ENCODE measurements around the gene NRCAM.

Gene NRCAM

DNA sequence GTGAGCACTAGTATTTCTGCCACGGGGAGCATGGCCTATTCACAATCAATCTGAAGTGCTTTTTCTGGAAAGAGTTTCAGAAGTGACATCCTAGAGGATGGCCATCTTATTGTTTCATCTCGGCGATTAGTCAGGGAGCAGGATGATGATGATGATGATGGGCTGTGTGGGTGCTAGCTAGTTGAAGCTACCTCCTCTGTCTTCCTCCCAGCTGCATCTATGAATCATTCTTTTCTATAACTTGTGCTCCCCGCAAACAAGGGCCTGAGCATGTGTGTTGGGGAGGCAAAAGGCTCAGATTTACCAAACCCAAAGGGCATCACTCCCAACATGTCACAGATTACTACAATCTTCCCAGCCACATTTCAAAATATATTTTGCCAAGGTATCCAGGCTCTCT is 207.4 kb downstream of the NRCAM start:
- Histone ChIP-seq H3K4me3 (ENCODE audit: low read length) (no peak overlapping the region), H3K27me3 (ENCODE audit: control insufficient read depth, insufficient read depth, low read length) (no peaks in the 10 kb centered on the region), H3K4me2 (ENCODE audit: low read length) (no peak overlapping the region), H3K36me3 (ENCODE audit: insufficient read depth, low read length) (no peaks in the 10 kb centered on the region), H3K9me3 (replicated peaks; ENCODE audit: low read length) (no peaks in the 10 kb centered on the region), H3K9ac (ENCODE audit: low read depth, low read length) (no peak overlapping the region), H3K4me1 (ENCODE audit: control insufficient read depth, insufficient read depth, low read length) (peaks cover 37% of the 10 kb centered on the region)

DNA sequence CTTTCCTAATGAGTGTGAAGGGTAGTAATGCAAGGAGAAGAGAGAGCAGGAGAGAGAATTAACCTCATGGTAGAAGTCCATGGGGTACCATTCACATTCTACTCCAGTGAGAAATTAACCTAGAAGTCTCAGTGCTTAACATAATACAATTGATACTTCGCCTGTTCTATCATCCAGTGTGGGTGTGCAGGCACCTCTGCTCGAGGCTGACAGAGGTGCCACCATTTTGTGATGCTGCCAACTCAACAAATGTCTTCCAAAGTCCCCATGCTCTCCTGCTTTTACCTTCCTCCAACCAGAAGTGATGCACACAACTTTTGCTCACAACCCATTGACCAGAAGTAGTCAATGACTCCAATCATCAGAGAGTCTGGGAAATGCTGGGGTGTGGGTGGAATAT is 207.8 kb downstream of the NRCAM start:
- Histone ChIP-seq H3K9ac (ENCODE audit: low read depth, low read length) (no peak overlapping the region), H3K4me1 (ENCODE audit: control insufficient read depth, insufficient read depth, low read length) (peaks cover 33% of the 10 kb centered on the region), H3K27me3 (ENCODE audit: control insufficient read depth, insufficient read depth, low read length) (no peaks in the 10 kb centered on the region), H3K4me2 (ENCODE audit: low read length) (no peak overlapping the region), H3K9me3 (replicated peaks; ENCODE audit: low read length) (no peaks in the 10 kb centered on the region), H3K4me3 (ENCODE audit: low read length) (no peak overlapping the region), H3K36me3 (ENCODE audit: insufficient read depth, low read length) (no peaks in the 10 kb centered on the region)

DNA sequence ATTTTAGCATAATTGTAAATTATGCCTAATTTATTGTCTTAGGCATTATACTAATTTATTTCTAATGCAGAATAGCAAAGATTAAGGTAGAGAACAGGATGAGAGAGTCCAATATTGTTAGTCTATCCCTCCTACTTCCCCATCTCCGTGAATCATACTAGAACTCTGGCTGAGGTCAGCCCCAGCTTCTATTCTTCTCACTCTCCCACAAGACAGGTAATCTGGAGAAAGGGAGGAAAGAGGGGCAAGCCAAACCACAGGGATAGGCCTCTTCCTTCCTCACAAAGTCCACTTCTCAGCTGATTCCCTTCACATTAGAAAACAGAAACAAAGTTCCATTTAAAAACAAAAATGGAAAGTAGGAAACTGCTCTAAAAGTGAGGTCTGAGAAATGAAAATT is 208.6 kb downstream of the NRCAM start:
- no peak overlapping the region for H3K9ac ChIP-seq (ENCODE audit: low read depth, low read length)
- H3K36me3 ChIP-seq (ENCODE audit: insufficient read depth, low read length): no peaks in the 10 kb centered on the region
- no peak overlapping the region for H3K4me3 ChIP-seq (ENCODE audit: low read length)
- H3K4me1 ChIP-seq (ENCODE audit: control insufficient read depth, insufficient read depth, low read length): peaks cover 32% of the 10 kb centered on the region
- H3K27me3 ChIP-seq (ENCODE audit: control insufficient read depth, insufficient read depth, low read length): no peaks in the 10 kb centered on the region
- H3K4me2 ChIP-seq (ENCODE audit: low read length): no peak overlapping the region
- no peaks in the 10 kb centered on the region for H3K9me3 ChIP-seq (replicated peaks; ENCODE audit: low read length)

DNA sequence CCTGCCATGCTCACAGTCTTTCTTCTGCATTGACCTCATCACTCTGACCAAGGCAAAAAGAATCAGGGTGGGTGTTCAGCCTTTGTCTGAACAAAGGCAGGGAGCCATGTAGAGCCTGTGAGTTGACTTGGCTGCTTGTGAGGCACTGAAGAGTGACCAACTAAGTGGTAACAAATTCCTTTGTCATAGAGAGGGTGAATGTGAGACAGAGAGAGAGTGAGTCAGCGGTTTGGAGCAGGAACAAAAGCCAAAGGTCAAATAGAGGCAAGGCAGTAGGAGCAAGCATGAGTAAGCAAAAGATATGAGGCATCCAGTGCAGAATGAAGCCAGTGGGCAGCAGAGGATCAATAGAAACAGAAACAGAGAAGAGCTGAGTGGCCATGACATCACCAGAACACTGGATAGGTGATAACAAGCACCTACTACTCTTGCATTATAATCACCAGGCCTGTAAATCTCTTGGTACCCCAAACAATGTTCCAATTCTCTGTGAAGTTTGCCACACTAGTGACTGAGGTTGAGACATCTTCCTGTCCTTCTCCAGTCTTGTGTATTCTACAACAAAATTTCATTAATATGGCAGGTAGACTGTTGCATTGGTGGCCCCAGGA is 209.9 kb downstream of the NRCAM start:
- Histone ChIP-seq H3K4me3 (ENCODE audit: low read length) (peak overlapping the region; percentile 23), H3K27me3 (ENCODE audit: control insufficient read depth, insufficient read depth, low read length) (no peaks in the 10 kb centered on the region), H3K4me2 (ENCODE audit: low read length) (peak overlapping the region; percentile 66), H3K4me1 (ENCODE audit: control insufficient read depth, insufficient read depth, low read length) (peaks cover 23% of the 10 kb centered on the region), H3K9me3 (replicated peaks; ENCODE audit: low read length) (no peaks in the 10 kb centered on the region), H3K36me3 (ENCODE audit: insufficient read depth, low read length) (no peaks in the 10 kb centered on the region), H3K9ac (ENCODE audit: low read depth, low read length) (peak overlapping the region; percentile 66)

DNA sequence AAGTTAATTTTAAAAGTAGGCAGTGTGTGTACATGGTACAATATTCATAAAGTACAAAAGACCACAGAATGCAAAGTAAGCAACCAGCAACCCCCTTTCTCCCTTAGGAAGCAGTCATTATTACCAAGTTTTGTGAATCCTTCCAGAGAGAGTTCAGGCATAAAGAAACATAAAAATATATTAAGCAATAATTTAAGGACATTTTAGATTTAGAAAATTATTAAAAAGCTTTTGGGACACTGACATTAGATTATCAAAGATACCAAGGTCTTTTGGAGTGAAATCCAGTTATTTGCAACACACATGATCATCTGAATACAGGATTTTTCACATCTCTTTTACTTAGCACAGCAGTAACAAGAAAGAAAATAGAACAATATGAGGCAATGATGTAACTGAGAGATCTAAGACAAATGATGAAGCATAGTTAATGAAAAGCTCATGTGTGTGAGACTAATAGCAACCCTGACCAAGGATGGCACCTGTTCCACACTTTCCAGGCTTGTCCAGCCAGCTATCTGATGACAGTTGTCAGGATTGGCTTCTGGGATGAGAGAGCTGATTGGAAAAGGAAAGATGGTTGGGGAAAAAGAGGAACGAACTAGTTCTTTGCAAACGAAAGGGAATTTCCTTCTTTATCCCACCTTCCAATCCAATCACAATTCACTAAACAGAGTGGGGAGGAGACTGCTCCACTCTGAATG is 210.6 kb downstream of the NRCAM start:
- no peaks in the 10 kb centered on the region for H3K27me3 ChIP-seq (ENCODE audit: control insufficient read depth, insufficient read depth, low read length)
- peak overlapping the region; percentile 23 for H3K4me3 ChIP-seq (ENCODE audit: low read length)
- H3K4me1 ChIP-seq (ENCODE audit: control insufficient read depth, insufficient read depth, low read length): peaks cover 23% of the 10 kb centered on the region
- H3K36me3 ChIP-seq (ENCODE audit: insufficient read depth, low read length): no peaks in the 10 kb centered on the region
- H3K9ac ChIP-seq (ENCODE audit: low read depth, low read length): peak overlapping the region; percentile 66
- H3K9me3 ChIP-seq (replicated peaks; ENCODE audit: low read length): no peaks in the 10 kb centered on the region
- peak overlapping the region; percentile 66 for H3K4me2 ChIP-seq (ENCODE audit: low read length)

DNA sequence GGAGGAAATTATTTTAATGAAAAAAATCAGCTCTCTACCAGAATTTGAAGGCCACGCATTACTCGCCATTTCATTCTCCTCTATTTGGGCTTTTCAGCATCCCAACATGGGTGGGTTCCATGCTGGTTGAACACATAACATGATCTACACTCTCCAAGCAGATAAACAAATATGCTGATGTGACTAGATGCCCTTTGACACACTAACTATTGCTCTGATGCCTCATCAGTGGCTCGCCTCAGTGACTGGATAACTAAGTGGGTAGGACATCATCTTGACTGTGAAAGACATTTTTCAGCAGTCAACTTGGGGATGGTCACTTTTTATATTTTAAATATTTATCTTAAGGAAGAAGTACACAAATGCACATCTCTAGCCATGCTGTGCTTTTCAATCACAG is 212.1 kb downstream of the NRCAM start:
- Histone ChIP-seq H3K9me3 (replicated peaks; ENCODE audit: low read length) (no peaks in the 10 kb centered on the region), H3K9ac (ENCODE audit: low read depth, low read length) (no peak overlapping the region), H3K36me3 (ENCODE audit: insufficient read depth, low read length) (no peaks in the 10 kb centered on the region), H3K4me3 (ENCODE audit: low read length) (no peak overlapping the region), H3K4me2 (ENCODE audit: low read length) (no peak overlapping the region), H3K27me3 (ENCODE audit: control insufficient read depth, insufficient read depth, low read length) (no peaks in the 10 kb centered on the region), H3K4me1 (ENCODE audit: control insufficient read depth, insufficient read depth, low read length) (peaks cover 23% of the 10 kb centered on the region)

DNA sequence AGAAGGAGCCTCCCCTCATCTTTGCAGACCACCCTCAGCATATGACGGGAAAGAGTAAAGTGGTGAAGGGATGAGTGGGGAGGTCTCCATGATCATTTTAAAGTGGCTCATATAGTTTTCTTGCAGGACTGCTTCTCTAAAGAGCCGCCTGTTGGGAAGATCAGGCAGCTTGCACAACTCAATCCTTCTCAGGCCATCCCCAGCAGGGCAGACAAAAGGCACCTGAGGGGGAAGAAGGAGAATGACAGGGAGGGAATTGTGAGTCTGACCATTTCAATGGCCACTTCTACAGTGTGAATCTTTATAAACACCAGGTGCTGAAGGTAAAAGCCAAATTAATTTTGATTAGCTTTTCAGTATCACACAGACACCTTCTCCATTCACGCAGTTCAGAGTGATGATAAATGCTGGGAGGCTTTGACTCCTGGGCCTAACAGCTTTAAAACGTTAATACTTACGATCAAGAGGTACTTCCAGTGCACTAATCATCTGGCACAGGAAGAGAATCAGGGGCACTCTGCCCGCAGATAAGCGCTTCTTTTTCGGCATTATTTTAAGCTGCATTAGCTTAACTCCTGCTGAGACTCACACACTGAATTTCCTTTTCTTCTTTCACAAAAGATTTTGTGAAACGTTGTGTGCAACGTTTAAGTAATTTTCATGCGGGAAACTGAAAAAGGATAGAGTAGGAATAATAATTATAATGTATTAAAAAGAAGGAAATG is 216.6 kb downstream of the NRCAM start:
- no peak overlapping the region for H3K4me3 ChIP-seq (ENCODE audit: low read length)
- no peak overlapping the region for H3K4me2 ChIP-seq (ENCODE audit: low read length)
- H3K9ac ChIP-seq (ENCODE audit: low read depth, low read length): no peak overlapping the region
- H3K9me3 ChIP-seq (replicated peaks; ENCODE audit: low read length): no peaks in the 10 kb centered on the region
- no peaks in the 10 kb centered on the region for H3K36me3 ChIP-seq (ENCODE audit: insufficient read depth, low read length)
- H3K4me1 ChIP-seq (ENCODE audit: control insufficient read depth, insufficient read depth, low read length): peaks cover 15% of the 10 kb centered on the region
- H3K27me3 ChIP-seq (ENCODE audit: control insufficient read depth, insufficient read depth, low read length): no peaks in the 10 kb centered on the region

DNA sequence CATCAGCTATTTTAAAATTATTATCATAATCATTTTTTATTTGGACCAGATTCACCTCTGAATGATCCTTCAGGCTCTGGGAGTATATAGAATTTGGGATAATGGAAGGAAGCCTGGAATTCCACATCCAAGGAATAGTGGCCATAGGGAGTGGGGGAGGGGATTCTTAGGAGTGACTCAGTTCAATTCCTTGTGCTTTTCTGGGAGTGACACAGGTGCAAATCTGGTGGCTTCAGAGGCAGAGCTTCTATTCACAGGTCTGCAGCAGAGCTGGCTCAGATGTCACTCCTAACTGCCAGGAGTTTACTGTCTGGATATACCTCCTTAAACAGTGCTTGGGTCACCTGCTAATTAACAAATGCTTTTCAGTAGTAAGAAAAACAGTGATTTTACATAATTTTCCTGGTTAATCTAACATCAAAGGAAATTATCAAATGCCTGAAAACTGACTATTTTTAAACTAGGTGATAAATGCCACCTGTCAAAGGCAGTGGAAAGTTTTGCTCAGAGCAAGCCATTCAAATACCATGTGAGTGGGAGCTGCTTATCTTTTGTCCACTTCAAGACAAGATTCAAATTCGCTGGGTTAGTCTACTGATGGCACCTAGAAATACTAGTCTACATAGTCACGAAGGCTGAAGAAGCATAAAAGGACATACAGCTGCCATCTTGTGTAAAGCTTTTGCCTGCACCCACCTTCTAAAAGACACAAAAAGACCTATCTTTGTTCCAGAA is 219.4 kb downstream of the NRCAM start:
- no peak overlapping the region for H3K9ac ChIP-seq (ENCODE audit: low read depth, low read length)
- H3K27me3 ChIP-seq (ENCODE audit: control insufficient read depth, insufficient read depth, low read length): no peaks in the 10 kb centered on the region
- H3K9me3 ChIP-seq (replicated peaks; ENCODE audit: low read length): no peaks in the 10 kb centered on the region
- H3K4me2 ChIP-seq (ENCODE audit: low read length): no peak overlapping the region
- H3K4me3 ChIP-seq (ENCODE audit: low read length): no peak overlapping the region
- no peaks in the 10 kb centered on the region for H3K36me3 ChIP-seq (ENCODE audit: insufficient read depth, low read length)
- H3K4me1 ChIP-seq (ENCODE audit: control insufficient read depth, insufficient read depth, low read length): peaks cover 23% of the 10 kb centered on the region

DNA sequence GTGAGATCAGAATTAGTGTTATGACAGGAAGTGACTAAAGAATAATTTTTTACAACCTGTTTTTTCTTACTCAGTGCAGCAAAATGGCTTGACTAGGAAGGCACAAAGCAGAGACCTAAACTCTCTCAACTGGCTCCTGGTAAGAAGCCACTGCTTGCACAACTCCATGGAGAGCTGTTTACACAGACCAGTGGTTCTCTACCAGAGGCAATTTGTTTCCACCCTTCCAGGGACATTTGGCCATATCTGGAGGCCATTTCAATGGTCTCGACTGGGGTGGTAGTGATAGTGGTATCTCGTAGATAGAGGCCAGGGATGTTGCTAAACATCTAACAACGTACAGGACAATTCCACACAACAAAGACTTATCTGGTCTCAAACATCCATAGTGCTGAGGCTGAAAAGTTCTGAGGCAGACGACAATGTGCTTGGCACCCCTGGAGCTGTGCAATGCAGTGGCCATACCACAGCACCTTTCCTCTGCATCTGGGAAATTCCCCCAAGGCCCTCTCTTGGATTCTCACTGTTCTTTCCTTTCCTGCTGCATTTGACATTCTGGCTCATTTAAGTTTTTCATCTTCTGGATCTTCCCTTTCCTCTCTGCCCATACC is 220.7 kb downstream of the NRCAM start:
- Histone ChIP-seq H3K9me3 (replicated peaks; ENCODE audit: low read length) (no peaks in the 10 kb centered on the region), H3K9ac (ENCODE audit: low read depth, low read length) (peak overlapping the region; percentile 47)

DNA sequence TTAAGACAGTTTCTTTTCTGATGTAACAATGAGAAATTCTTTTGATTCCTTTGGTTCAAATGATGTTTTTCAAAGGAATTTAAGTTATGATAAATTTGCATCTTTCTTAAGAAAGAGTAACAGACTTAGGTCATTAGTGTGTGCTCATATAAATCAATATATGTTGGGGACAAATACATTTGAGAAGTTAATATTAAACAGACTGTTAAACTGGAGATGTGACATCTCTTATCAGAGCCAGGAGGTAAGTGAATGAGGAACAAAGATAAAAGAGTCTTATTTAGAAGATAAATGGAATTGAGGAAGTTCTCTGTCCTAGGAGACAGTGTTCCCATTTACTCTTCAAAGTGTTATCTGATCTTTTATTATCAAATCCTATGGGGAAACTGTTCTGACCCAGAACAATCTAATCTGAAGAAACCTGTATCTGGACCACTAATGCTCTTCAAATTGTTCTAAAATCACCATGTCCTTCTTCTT is 221.2 kb downstream of the NRCAM start:
- peaks cover 28% of the 10 kb centered on the region for H3K4me1 ChIP-seq (ENCODE audit: control insufficient read depth, insufficient read depth, low read length)
- no peaks in the 10 kb centered on the region for H3K27me3 ChIP-seq (ENCODE audit: control insufficient read depth, insufficient read depth, low read length)
- peak overlapping the region; percentile 47 for H3K9ac ChIP-seq (ENCODE audit: low read depth, low read length)
- no peak overlapping the region for H3K4me3 ChIP-seq (ENCODE audit: low read length)
- no peaks in the 10 kb centered on the region for H3K36me3 ChIP-seq (ENCODE audit: insufficient read depth, low read length)
- peak overlapping the region; percentile 31 for H3K4me2 ChIP-seq (ENCODE audit: low read length)
- no peaks in the 10 kb centered on the region for H3K9me3 ChIP-seq (replicated peaks; ENCODE audit: low read length)

More for the DNA sequence above, 220.7 kb downstream of the NRCAM start:
- H3K4me3 ChIP-seq (ENCODE audit: low read length): no peak overlapping the region
- no peaks in the 10 kb centered on the region for H3K27me3 ChIP-seq (ENCODE audit: control insufficient read depth, insufficient read depth, low read length)
- H3K36me3 ChIP-seq (ENCODE audit: insufficient read depth, low read length): no peaks in the 10 kb centered on the region
- peaks cover 25% of the 10 kb centered on the region for H3K4me1 ChIP-seq (ENCODE audit: control insufficient read depth, insufficient read depth, low read length)
- H3K4me2 ChIP-seq (ENCODE audit: low read length): peak overlapping the region; percentile 14

DNA sequence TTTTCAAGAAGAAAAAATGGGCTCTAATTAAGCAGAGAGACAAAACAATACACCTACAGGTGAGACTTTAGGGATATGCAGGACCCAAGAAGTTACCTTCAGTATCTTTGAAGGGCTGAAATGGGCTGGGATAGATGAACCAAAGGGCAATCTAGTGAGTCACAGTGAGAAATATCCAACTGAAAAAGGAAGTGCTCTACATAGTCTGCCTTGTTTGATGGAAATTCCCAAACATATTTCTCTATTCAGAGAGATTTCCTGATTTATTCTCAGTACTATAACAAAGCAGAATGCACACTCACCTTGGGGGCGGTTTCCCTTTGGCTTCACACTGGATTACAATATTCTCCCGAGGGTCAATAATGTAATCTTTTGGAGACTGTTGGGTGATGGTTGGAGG is 222.0 kb downstream of the NRCAM start:
- H3K4me1 ChIP-seq (ENCODE audit: control insufficient read depth, insufficient read depth, low read length): peaks cover 28% of the 10 kb centered on the region
- no peaks in the 10 kb centered on the region for H3K27me3 ChIP-seq (ENCODE audit: control insufficient read depth, insufficient read depth, low read length)
- no peak overlapping the region for H3K4me3 ChIP-seq (ENCODE audit: low read length)
- H3K9me3 ChIP-seq (replicated peaks; ENCODE audit: low read length): no peaks in the 10 kb centered on the region
- peak overlapping the region; percentile 31 for H3K4me2 ChIP-seq (ENCODE audit: low read length)
- peak overlapping the region; percentile 47 for H3K9ac ChIP-seq (ENCODE audit: low read depth, low read length)
- no peaks in the 10 kb centered on the region for H3K36me3 ChIP-seq (ENCODE audit: insufficient read depth, low read length)
